ENCODE measurements around the gene TMEM255B. TPM values are rescaled to one million over a fixed set of nuclear protein-coding genes. Genes with fewer than 3 reads are reported as not detected.

TMEM255B gene
- total and polyA plus RNA-seq, 9 of the 15 experiments (the other 6 are each of a cell fraction or from before 2014, with no cell fraction given): 0.01 to 0.75 (median 0.23) TPM

DNA sequence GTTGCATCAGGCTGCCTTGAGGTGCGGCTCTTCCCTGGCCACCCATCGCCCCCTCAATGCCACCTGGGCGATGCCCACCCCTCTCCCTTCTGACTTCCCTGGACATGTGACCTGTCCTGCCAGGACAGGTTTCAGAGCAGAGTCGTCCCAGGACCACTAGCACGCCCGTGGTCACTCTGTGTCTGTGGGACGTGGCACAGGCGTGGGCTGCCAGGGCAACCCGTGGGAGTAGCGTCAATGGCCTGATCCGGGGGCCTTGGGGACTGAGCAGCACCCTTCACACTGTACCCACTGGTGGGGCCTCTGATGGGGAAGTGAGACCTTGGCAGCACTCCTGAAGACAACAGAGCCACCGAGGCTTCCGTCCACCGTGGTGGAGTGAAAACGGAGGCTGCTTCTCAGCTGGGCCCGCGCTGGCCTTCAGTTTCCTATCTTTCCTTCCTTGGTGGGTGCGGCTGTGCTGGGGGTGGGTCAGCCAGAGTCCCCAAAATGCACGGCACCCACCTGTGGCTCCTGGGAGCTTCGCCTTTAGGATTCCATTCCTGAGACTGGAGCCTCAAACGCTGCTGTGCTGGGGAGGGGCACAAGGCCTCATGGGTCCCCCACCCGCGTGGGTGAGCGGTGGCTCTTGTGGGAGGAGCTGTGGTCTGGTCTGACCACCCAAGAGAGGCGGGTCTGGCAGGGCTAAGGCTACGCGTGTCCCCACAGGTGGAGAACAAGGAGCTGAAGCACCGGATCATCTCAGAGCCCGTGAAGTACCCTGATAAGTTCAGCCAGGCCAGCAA lies 26.7 kb upstream of the TMEM255B start:
- intact Hi-C loops (cut with micrococcal nuclease): no loop called here
- Histone ChIP-seq H3K9me1 (ENCODE audit: control insufficient read depth, insufficient read depth, low read length) (peaks cover 3% of the 10 kb centered on the region), H3K27ac (ENCODE audit: extremely low read depth, low read depth, low read length) (no peak overlapping the region), H3K36me3 (ENCODE audit: control insufficient read depth, insufficient read depth, low read length) (no peaks in the 10 kb centered on the region), H3K27me3 (ENCODE audit: control insufficient read depth in 2 of 2, insufficient read depth in 2 of 2, low read length in 2 of 2) (peaks cover 13 to 63% of the 10 kb centered on the region in 2 experiments; a peak in 4 of 5 replicates), H3K4me2 (ENCODE audit: insufficient read depth, low read length) (no peak overlapping the region), H3K9me3 (replicated peaks; ENCODE audit: control insufficient read depth, insufficient read depth, low read depth, low read length) (no peaks in the 10 kb centered on the region), H3K4me3 (no peak overlapping the region), H3K79me2 (ENCODE audit: control insufficient read depth, insufficient read depth, low read length) (no peaks in the 10 kb centered on the region), H3K4me1 (replicated peaks in 1 of 2; ENCODE audit: control insufficient read depth in 2 of 2, insufficient read depth in 2 of 2, low read length in 2 of 2) (peaks cover 0 to 11% of the 10 kb centered on the region in 2 experiments; a peak in 2 of 5 replicates), H4K20me1 (replicated peaks; ENCODE audit: control insufficient read depth, insufficient read depth, low read length) (no peaks in the 10 kb centered on the region), H2AFZ (ENCODE audit: low read depth, low read length) (no peak overlapping the region), H3K9ac (ENCODE audit: insufficient read depth in 1 of 2, low read depth in 2 of 2, low read length in 2 of 2) (no peak overlapping the region)
- FAIRE-seq (no peak), DNase-seq (ENCODE audit: extremely low read depth in 1 of 4, low spot score in 3 of 4) (no peak), ATAC-seq (no peak)
- BruUV-seq (replicated peaks): no TSS peak
- ChIA-PET POLR2A (no interaction called here), CTCF (ENCODE audit: low intra/inter-chr PET ratio) (no interaction called here)
- WGBS (ENCODE audit: insufficient coverage, low coverage, missing lambda C conversion rate): 15% methylated on average over 13 of the region's 29 CpGs
- in situ Hi-C loops (cut with MboI): loop anchor here (10.0 kb wide), 1 partner anchor 192 kb away; no protein-coding TSS in a partner anchor
- no peak for TF ChIP-seq CHD1 (IDR thresholded peaks at IDR 0.05; ENCODE audit: low read length)
- TF ChIP-seq HDAC1 (IDR thresholded peaks at IDR 0.05): no peak
- TF ChIP-seq POLR3A (IDR thresholded peaks at IDR 0.05; ENCODE audit: borderline replicate concordance, extremely low read depth, insufficient read depth, insufficient read length): no peak
